Spinal cord (tissue), 10 donors: ENCODE data around the gene SMAD7. TPM values are rescaled to one million over a fixed set of nuclear protein-coding genes. Genes with fewer than 3 reads are reported as not detected.

ENCODE experiments used
- DNase-seq, 6 donors: peaks; one replicate each; pipeline versions ENCODE4 v3.0.0 to v3.0.0-alpha.2; 2013 to 2015; ENCODE audit warnings: low spot score in 6 of 6, low read depth in 4 of 6
- H3K27ac ChIP-seq: one replicate; pipeline ENCODE4 v1.5.1; 2013; ENCODE audit warnings: low read depth, low read length, control low read depth
- H3K27me3 ChIP-seq: one replicate; pipeline ENCODE4 v1.6.1; 2013; ENCODE audit warnings: low read length; ENCODE audit not compliant: control insufficient read depth, insufficient read depth
- H3K36me3 ChIP-seq: one replicate; pipeline ENCODE4 v1.6.1; 2013; ENCODE audit warnings: low read length; ENCODE audit not compliant: control insufficient read depth, insufficient read depth
- H3K4me1 ChIP-seq: one replicate; pipeline ENCODE4 v1.6.1; 2013; ENCODE audit warnings: low read length; ENCODE audit not compliant: control insufficient read depth, insufficient read depth
- H3K4me3 ChIP-seq: one replicate; pipeline ENCODE4 v1.5.1; 2013; ENCODE audit warnings: low read depth, low read length, control low read depth
- H3K9me3 ChIP-seq: one replicate; pipeline ENCODE4 v1.6.1; 2013; ENCODE audit warnings: low read length; ENCODE audit not compliant: control insufficient read depth, insufficient read depth
- WGBS: methylation state at CpG from one replicate; pipeline ENCODE4 v1.1.5; 2013; ENCODE audit warnings: missing lambda C conversion rate; ENCODE audit not compliant: insufficient coverage; 5-methylcytosine and 5-hydroxymethylcytosine counted together
- polyA plus RNA-seq, 2 donors: library from polyadenylated mRNA; unstranded; fragments of 120-200 nt; gene quantifications; one replicate each; pipeline ENCODE4 v1.2.1, GENCODE V29; 2013; ENCODE audit not compliant: insufficient read length in 2 of 2
- total RNA-seq, 2 donors: library from RNA; depleted of rRNA in 1 of 2; stranded (reverse); fragments of 120-200 nt in 1 of 2; fragments of >200 nt in 1 of 2; gene quantifications; one replicate each; pipeline versions ENCODE4 v1.2.3 to v1.2.4, GENCODE V29; 2013 to 2014
- donor health status: healthy.

SMAD7 gene
- total and polyA plus RNA-seq, 4 donors: 18.5 to 28.8 (median 21.8) TPM

- Histone ChIP-seq H3K27ac (no peak overlapping the region), H3K4me3 (no peak overlapping the region), H3K4me1 (peaks cover 28% of the 10 kb centered on the region), H3K27me3 (no peaks in the 10 kb centered on the region), H3K36me3 (no peaks in the 10 kb centered on the region), H3K9me3 (no peaks in the 10 kb centered on the region)
- no peak for DNase-seq
- 98% methylated on average over 13 of the region's 15 CpGs for WGBS
Observed at GRCh38 chr18:48988508-48989303, 37.9 kb upstream of the SMAD7 start.

GRCh38 chr18:48987821-48988220 is 37.1 kb upstream of the SMAD7 start:
- no peak overlapping the region for H3K4me3 ChIP-seq
- DNase-seq: no peak
- H3K27me3 ChIP-seq: no peaks in the 10 kb centered on the region
- peaks cover 28% of the 10 kb centered on the region for H3K4me1 ChIP-seq
- H3K36me3 ChIP-seq: no peaks in the 10 kb centered on the region
- H3K27ac ChIP-seq: no peak overlapping the region
- H3K9me3 ChIP-seq: no peaks in the 10 kb centered on the region
- 91% methylated on average over 4 of the region's 8 CpGs for WGBS

- peak overlapping the region; percentile 7 for H3K27ac ChIP-seq
- no peaks in the 10 kb centered on the region for H3K27me3 ChIP-seq
- H3K4me3 ChIP-seq: no peak overlapping the region
- DNase-seq: no peak
- no peaks in the 10 kb centered on the region for H3K36me3 ChIP-seq
- 88% methylated on average over 16 of the region's 20 CpGs for WGBS
- H3K9me3 ChIP-seq: no peaks in the 10 kb centered on the region
- peaks cover 25% of the 10 kb centered on the region for H3K4me1 ChIP-seq
Observed at GRCh38 chr18:48986851-48987761, 36.3 kb upstream of the SMAD7 start.

GRCh38 chr18:48985161-48985560 is 34.4 kb upstream of the SMAD7 start:
- H3K4me1 ChIP-seq: peaks cover 20% of the 10 kb centered on the region
- 92% methylated on average over 3 of the region's 3 CpGs for WGBS
- H3K9me3 ChIP-seq: no peaks in the 10 kb centered on the region
- no peak overlapping the region for H3K4me3 ChIP-seq
- H3K27me3 ChIP-seq: no peaks in the 10 kb centered on the region
- no peaks in the 10 kb centered on the region for H3K36me3 ChIP-seq
- DNase-seq: no peak
- H3K27ac ChIP-seq: no peak overlapping the region

- WGBS: 60% methylated on average over 6 of the region's 8 CpGs
- Histone ChIP-seq H3K4me1 (peaks cover 15% of the 10 kb centered on the region), H3K27me3 (no peaks in the 10 kb centered on the region), H3K9me3 (no peaks in the 10 kb centered on the region), H3K4me3 (no peak overlapping the region), H3K36me3 (no peaks in the 10 kb centered on the region), H3K27ac (no peak overlapping the region)
- DNase-seq: peak in 2 of 6 donors; percentile 69 to 83
Observed at GRCh38 chr18:48983793-48984437, 33.1 kb upstream of the SMAD7 start.

GRCh38 chr18:48982266-48982665 is 31.5 kb upstream of the SMAD7 start:
- Histone ChIP-seq H3K4me1 (peaks cover 7% of the 10 kb centered on the region), H3K9me3 (no peaks in the 10 kb centered on the region), H3K36me3 (no peaks in the 10 kb centered on the region), H3K27me3 (no peaks in the 10 kb centered on the region), H3K4me3 (no peak overlapping the region), H3K27ac (no peak overlapping the region)
- DNase-seq: no peak
- 87% methylated on average over 4 of the region's 7 CpGs for WGBS

- 90% methylated on average over 6 of the region's 11 CpGs for WGBS
- no peak for DNase-seq
- no peak overlapping the region for H3K27ac ChIP-seq
- no peaks in the 10 kb centered on the region for H3K27me3 ChIP-seq
- no peaks in the 10 kb centered on the region for H3K36me3 ChIP-seq
- H3K9me3 ChIP-seq: no peaks in the 10 kb centered on the region
- H3K4me1 ChIP-seq: peaks cover 7% of the 10 kb centered on the region
- H3K4me3 ChIP-seq: no peak overlapping the region
Observed at GRCh38 chr18:48979944-48980890, 29.5 kb upstream of the SMAD7 start.

- H3K27ac ChIP-seq: no peak overlapping the region
- no peak overlapping the region for H3K4me3 ChIP-seq
- H3K4me1 ChIP-seq: peaks cover 19% of the 10 kb centered on the region
- H3K27me3 ChIP-seq: no peaks in the 10 kb centered on the region
- H3K9me3 ChIP-seq: no peaks in the 10 kb centered on the region
- no peaks in the 10 kb centered on the region for H3K36me3 ChIP-seq
- WGBS: 97% methylated on average over 8 of the region's 9 CpGs
- no peak for DNase-seq
Observed at GRCh38 chr18:48977914-48978313, 27.1 kb upstream of the SMAD7 start.
